ENCODE data around the gene KRTAP5-5.
"Not testable (repeated sequence)": the region's sequence is repeated elsewhere in the genome, so short reads cannot be mapped to it uniquely, and the experiment has no call there.

The KRTAP5-5 gene

DNA sequence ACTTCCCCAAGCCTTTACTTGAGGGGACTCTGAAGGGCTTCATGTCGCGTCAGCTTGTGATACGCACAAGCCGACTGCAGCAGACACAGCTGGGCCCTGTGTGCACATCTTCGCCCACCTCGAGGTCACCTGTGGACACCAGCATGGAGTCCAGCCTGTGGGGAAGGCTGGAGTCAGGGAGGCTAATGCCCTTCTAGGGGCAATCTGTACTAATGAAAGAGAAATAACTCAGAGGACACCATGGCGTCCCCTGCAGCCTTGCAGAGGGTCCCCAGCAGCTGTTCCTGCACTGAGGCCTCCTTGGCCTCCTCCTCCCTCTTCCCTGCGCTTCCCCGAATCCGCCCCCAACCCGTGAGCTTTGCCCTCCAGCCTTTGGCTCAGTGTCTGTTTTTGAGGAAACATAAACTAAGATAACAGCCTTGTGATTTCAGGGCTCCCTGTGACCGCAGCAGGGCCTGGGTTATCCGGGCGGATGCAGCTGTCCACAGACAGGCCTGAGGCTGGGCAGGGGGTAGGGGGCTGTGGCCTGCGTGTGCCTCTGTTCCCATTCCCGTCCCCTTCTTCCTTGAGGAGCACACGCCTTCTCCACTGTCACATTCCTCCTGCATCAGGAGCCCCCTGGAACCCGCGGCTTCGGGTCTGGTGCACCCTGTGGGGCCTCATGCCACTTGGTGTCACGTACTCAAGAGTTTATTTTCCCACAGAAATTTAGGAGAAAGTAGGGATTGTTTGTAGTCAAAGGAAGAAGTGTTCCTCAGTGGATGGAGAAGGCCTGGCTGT, 25.0 kb downstream of the KRTAP5-5 start:
- DNase-seq (ENCODE audit: extremely low read depth in 1 of 2, low read depth in 1 of 2) = no peak

DNA sequence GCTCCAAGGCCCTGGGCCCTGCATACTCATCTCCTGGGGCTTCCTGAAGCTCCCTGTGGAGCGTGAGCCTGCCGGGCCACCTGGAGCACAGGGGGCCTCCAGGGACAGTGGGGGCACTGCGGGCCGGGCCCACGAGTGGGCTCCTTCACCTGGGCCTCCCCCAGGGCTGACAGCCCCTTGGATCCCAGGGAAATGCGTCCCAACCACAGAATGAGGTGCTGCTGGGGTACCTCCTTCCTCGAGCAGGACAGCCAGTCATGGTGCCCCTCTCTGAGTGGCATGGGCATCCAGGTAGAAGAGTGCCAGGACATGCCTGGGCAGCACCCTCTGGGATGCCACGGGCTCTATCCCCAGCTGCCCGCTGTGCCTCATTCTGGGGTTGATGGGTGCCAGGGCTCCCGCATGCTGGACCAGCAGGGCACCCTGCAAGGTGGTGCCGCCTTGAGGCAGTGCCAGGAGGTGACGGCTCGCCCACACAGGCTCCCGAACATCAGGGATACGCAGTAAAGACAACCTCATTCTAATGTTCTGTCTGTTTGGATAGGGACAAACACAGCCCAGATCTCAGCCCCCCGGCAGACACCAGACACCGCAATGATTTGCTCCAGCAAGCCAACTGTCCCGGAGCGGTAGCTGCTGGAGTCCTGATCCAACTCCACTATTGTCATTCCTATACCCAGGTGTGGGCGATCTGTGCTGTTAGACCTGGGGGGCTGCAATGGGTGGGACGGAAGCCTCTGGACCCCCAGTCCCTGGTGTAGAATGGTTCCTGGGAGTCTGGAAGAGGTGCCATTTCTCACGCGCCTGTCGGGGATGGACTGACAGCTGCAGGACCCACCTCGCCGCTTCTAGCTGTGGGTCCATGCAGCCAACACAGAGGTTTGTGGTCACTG, 25.8 kb downstream of the KRTAP5-5 start:
- no peak for DNase-seq (ENCODE audit: extremely low read depth in 1 of 2, low read depth in 1 of 2)

DNA sequence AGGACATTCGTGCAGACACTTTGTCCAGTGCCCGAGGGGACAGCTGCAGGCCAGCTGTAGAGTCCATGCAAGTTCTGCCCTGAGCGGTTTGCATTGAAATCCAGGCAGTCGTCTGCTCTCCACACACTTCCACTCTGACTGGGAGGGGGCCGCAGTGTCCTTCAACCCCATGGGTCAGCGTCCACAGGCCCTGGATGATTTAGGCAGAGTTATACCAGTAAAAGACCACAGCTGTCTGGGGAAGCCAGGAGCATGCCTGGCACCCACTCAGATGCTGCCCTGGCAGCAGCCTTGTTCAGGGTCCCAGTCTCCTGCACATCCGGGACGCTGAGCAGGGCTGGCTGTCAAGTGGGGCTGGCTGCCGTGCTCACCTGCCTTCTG, 26.5 kb downstream of the KRTAP5-5 start:
- no peak for DNase-seq (ENCODE audit: extremely low read depth in 1 of 2, low read depth in 1 of 2)

DNA sequence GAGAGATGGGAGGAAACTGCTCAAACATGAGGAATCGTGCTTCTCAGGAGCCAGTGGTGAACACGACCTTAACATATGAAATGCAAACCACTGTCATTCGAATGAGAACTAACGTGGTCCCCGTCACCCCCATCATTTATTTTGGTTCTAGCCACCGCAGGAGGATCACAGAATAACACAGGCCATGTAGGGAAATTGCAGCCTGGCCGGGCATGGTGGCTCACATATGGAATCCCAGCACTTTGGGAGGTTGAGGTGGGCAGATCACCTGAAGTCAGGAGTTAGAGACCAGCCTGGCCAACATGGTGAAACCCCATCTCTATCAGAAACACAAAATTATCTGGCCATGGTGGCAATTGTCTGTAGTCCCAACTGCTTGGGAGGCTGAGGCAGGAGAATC, 27.1 kb downstream of the KRTAP5-5 start:
- DNase-seq (ENCODE audit: extremely low read depth in 1 of 2, low read depth in 1 of 2) = no peak

DNA sequence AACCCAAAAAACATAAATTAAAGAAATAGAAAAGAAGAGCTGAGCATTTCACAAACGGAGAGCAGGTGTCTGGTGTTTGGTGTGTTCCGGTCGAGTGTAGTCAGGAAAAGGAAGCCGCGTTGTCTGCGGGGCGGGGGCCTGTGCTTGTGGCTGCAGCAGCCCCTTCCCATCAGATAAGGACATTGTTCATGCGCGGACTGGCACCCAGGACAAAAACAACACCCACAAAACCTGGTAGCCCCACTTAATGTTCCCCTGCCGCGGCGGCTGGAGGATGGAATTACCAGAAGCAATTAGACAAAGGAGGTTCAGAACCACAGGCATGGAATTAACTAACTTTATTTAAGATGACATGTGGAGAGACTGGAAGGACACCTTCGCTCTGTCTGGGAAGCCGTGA, 29.9 kb downstream of the KRTAP5-5 start:
- DNase-seq (ENCODE audit: extremely low read depth in 1 of 2, low read depth in 1 of 2) = no peak

DNA sequence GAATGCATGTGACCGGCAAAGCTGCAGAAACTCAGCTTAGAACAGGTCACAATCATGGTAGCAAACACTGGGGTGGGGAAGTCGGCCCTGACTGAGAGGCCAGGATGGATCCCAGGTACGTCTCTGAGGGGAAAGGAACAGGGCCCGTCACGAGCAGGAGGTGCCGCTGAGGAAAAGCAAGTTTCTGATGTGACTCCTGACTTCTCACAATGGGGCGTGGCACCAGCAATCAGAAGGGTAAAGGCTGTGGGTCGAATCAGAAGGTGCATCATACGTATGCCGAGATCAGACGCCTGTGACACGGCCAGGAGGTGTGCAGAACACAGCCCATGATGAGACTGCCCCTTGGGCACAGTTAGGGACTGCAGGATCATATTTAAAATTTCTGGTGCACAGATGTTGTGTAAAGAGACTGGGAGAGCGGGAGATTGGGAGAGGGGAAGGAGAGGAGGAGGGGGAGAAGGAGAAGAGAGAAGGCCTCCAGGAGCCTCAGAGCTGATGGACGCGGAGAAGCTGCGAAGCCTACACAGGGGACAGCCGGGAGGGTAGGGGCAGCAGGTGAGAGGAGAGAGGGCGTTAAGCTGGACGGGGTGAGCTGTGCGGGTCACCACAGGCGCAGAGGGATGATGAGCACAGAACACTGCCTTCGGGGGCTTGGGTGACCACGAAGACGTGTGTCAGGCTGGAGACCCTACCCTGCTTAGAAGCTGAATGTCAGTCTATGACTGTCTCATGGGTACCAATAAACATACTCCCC, 30.7 kb downstream of the KRTAP5-5 start:
- no peak for DNase-seq (ENCODE audit: extremely low read depth in 1 of 2, low read depth in 1 of 2)

DNA sequence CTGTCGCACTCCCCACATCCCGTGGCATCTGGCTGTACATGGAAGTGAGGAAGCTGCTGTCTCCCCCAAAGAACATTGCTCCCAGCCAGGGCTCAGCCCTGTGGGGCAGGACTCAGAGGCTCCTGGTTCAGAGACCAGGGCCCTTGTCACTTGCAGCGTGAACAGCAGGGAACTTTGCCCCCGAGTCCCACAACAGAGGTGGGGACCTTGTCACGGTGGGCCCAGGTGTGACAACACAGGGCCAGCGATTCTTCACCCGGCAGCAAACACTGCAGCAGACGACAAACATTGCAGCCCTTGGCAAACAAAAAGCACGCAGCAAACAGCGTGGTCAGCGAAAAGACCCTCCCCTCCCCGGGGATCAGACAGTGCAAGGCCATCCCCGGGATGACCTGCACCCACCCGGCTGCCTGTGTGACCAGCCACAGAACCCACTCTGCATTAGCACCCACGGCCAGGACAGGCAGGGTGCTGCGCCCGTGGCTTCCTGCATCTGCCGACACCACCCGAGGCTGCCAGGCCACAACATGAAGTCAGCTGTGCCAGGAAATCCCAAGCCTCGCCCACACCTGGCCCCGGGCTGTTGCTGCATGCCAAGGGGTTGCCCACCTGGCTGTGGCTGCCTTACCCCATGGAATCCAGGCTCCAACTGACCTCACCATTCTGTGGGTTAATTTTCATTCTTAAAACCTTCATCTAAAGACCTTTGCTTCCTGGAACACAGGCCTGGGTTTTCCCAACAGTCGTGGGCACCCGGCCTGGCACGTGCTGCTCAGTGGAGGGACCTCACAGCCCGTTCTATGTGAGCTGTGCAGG, 32.1 kb downstream of the KRTAP5-5 start:
- DNase-seq (ENCODE audit: extremely low read depth in 1 of 2, low read depth in 1 of 2) = not testable (repeated sequence)

DNA sequence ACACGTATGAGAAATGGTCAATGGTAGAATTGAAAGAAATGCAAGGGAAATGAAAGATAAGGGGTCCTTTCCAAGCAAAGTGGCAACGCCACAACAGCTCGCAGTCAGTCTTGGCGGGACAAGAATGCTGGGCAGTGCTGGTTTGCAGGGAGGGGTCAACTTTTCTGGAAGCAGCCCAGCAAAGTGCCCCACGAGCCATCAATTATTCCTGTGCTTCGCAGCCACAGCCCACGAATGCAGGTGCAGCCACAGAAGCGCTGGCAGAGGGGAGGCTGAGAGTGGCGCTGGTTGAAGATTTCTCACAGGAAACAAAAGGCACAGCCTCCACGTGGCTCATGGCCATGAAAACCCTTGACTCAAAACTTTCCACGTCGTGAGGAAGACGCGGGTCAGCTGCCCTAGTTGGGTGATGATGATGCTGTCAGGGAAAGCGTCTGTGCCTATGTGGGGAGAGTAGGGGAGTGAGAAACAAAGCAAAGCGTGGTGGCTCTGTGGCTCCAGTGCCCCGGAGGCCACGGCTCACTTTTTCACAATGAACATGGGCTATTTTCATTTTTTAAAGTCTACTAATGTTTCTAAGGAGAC, 33.2 kb downstream of the KRTAP5-5 start:
- not testable (repeated sequence) for DNase-seq (ENCODE audit: extremely low read depth in 1 of 2, low read depth in 1 of 2)

DNA sequence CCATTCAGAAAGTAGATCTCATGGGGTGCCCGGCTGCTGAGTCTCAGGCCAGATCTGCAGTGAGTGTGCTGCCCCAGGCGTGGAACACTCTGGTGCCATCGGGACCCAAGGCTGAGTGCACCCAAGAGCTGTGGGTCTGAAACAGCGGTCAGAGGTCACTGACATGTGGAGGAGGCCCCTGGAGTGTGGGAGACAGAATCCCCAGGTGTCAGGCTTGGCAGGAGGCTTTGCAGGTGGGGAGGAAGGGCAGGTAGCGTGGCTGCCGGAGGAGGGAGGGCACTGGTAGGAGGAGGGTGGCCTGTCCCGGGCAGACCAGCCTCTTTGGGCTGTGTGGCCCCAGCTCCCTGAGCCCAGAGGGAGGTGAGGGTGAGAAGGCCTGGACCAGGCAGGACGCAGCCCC, 35.7 kb downstream of the KRTAP5-5 start:
- no peak for DNase-seq (ENCODE audit: extremely low read depth in 1 of 2, low read depth in 1 of 2)

DNA sequence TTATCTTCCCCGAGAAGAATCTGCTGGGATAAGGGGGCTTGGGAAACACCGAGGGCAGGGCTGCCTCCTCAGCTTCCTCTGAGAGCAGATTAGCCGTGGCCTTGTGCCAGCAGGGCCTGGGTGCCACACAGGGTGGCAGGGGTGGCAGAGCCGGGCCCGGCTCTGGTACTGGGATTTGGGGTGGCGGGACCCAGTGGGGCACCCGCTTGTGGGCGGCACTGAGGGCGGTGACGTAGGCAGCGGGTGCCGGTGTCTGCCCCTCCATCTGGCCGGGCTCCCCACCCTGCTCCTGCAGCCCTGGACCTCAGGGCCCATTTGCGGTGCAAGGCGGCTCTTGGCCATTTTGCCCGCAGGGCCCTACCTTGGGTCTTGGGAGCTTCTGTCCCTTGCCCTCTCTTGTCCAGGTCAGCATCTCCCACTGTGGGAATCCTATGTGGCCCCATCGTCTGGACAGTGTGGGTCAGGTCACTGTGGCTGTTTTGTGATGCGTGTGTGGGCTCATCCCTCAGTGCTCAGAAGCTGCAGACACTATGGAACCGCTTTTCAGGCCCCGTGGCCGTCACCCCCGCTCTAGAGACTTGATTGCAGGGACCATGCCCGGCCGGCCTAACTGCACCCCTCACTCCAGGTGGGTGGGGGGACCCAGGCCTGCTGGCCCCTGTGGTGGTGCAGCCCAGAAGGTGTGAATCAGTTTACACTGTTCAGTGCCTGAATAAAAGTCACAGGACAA, 37.7 kb downstream of the KRTAP5-5 start:
- no peak for DNase-seq (ENCODE audit: extremely low read depth in 1 of 2, low read depth in 1 of 2)

DNA sequence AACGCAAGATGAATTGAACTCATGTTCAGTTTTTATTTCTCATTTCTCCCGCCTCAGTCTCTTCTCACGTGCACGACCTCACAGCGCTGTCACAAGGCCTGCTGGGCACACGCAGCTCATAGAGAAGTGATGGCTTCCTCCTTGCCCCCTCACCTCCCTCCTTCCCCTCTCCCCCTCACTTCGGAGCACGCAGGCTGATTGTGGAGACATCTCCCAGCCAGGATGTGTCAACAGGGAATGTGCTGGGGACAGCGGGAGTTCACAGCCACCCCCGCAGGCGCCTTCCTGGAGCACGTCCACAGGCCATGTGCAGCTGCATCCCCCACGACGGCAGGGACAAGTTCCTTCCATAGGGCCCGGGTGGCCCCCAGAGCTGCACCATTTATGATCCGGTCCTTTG, 38.3 kb downstream of the KRTAP5-5 start:
- no peak for DNase-seq (ENCODE audit: extremely low read depth in 1 of 2, low read depth in 1 of 2)

DNA sequence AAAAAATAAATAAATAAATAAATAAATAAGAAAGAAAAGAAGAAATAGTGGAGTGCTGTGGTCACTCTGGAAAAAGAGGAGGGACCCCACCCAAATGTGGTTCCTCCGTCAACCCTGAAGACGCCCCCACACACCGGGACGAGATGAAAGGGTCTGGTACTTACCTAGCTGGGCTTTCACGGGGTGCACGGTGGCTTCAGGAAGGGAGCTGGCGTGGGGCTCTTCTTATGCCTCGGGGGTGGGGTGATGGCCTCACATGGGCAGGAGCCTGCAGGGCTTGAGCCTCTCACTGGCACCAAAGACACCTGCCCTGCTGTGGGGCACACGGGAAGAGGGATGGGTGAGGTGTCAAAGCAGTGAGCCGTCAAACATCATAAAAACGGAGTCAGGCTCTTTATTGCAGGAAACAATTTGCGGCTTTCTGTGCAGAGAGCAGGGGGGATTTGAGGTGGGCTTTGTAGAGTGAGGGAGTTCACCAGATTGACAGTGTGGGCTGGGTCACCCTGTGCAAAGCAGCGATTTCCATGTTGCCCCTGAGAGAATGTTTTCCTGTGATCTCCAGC, 39.4 kb downstream of the KRTAP5-5 start:
- DNase-seq (ENCODE audit: extremely low read depth in 1 of 2, low read depth in 1 of 2) = no peak

DNA sequence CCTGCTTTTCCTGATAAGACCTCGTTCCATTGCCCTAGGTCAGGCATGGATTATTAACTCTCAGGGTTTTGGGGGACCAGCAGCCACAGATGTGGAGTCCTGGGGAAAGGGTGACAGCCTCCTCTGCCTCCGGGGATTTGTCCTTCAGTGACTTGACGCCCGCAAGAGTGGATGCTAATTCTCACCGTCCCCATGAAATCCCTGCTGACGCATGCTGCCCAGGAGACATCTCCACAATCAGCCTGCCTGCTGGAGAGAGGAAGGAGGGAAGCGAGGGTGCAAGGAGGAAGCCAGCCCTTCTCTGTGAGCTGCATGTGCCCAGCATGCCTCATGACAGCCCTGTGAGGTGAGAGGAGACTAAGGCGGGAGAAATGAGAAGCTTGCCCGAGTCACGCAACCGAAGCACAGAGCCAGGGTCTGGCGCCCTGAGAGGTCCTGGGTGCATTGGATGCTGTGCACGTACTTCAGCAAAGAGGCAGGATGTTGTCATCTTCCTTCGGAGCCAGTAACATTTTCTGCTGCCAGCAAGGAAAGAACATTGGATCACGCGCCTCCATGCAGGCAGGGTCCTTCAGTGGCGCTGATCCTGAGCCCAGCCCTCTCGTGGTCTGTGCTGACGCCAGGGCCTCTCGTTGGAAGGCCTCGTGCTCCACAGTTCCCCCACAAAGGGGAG, 40.1 kb downstream of the KRTAP5-5 start:
- DNase-seq (ENCODE audit: extremely low read depth in 1 of 2, low read depth in 1 of 2) = no peak

DNA sequence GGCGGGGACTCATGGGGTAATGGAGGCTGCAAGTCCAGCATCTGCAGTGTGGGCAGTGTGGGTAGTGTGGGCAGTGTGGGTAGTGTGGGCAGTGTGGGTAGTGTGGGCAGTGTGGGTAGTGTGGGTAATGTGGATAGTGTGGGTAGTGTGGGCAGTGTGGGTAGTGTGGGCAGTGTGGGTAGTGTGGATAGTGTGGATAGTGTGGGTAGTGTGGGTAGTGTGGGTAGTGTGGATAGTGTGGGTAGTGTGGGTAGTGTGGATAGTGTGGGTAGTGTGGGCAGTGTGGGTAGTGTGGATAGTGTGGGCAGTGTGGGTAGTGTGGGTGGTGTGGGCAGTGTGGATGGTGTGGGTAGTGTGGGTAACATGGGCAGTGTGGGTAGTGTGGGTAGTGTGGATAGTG, 40.9 kb downstream of the KRTAP5-5 start:
- DNase-seq (ENCODE audit: extremely low read depth in 1 of 2, low read depth in 1 of 2) = not testable (repeated sequence)

DNA sequence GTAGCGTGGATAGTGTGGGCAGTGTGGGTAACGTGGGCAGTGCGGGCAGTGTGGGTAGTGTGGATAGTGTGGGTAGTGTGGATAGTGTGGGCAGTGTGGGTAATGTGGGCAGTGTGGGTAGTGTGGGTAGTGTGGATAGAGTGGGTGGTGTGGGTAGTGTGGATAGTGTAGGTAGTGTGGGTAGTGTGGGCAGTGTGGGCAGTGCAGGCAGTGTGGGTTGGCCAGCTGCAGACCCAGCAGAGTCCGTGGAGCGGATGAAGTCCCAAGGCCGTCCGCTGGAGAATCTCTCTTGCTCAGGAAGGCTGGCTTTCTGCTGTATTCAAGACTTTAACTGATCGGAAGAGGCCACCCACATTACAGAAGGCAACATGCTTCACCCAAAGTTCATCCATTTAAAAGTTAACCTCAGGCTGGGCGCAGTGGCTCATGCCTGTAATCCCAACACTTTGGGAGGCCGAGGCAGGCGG, 41.4 kb downstream of the KRTAP5-5 start:
- DNase-seq (ENCODE audit: extremely low read depth in 1 of 2, low read depth in 1 of 2) = no peak

DNA sequence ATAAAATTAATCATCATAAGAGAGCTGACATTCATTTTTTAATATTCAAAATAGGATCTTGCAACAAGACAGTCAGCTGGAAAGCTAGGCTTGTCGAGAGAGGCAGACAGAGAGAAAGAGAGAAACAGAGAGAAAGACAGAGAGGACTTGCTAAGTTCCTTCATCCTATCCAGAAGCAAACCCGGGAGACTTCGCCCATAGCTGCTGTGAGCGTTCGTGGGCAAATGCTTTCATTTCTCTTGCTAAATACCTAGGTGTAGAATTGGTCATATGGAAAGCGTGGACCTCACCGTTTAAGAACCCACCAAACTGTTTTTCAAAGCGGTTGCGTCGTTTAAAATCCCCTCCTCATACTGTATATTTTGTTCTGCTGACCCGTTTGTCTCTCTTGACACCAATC, 42.1 kb downstream of the KRTAP5-5 start:
- DNase-seq (ENCODE audit: extremely low read depth in 1 of 2, low read depth in 1 of 2) = no peak

DNA sequence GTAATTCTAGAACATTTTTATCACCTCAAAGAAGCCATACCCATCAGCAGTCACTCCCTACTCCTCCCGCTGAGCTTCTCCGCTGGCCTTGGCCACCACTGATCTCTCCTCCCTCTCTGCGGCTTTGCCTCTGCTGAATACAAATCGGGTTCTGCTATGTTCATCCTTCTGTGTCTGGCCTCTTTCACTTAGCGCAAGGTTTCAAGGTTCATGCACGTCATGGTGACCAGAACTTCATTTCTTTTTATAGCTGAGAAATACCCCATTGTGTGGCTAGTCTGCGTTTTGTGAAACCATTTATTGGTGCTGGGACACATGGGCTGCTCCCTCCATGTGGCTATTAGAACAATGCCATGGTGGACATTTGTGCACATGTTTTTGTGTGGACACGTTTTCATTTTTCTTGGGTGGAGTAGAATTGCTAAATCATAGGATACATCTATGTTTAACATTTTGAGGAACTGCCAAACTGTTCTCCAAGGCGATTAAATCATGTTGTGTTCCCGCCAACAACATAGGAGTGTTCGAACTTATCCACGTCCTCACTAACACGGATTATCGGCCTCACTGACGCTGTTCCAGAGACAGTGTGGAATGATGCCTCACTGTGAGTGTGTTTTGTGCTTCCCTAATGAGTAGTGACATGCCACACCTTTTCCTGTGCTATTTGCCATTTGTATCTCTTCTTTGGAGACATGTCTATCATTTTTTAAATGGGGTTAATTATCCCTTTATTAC, 43.2 kb downstream of the KRTAP5-5 start:
- DNase-seq (ENCODE audit: extremely low read depth in 1 of 2, low read depth in 1 of 2) = no peak

All from stimulated activated CD8-positive, alpha-beta memory T cell treated with anti-CD3 and anti-CD28 coated beads, Interleukin-7, amount 100 ng/mL, for 48 hours (primary cell).